Testis (tissue), 3 donors: ENCODE measurements around the gene GPC6. TPM values are rescaled to one million over a fixed set of nuclear protein-coding genes. Genes with fewer than 3 reads are reported as not detected.

Source experiments
- DNase-seq: peaks from one replicate; pipeline ENCODE4 v3.0.0-alpha.2; 2019
- H3K27ac ChIP-seq, 2 donors: fragments of 200-600 bp; sonication (generic); one replicate each; pipeline ENCODE4 v1.5.1; 2019
- H3K27me3 ChIP-seq: fragments of 200-600 bp; sonication (generic); one replicate; pipeline ENCODE4 v1.5.1; 2019
- H3K36me3 ChIP-seq: fragments of 200-600 bp; sonication (generic); one replicate; pipeline ENCODE4 v1.5.1; 2017; ENCODE audit warnings: low read depth; ENCODE audit errors: missing control alignments
- H3K4me1 ChIP-seq: fragments of 200-600 bp; sonication (generic); one replicate; pipeline ENCODE4 v1.5.1; 2019
- H3K4me3 ChIP-seq, 2 donors: fragments of 200-600 bp; sonication (generic); one replicate each; pipeline ENCODE4 v1.5.1; 2017 to 2019
- H3K9me3 ChIP-seq: fragments of 200-600 bp; sonication (generic); one replicate; pipeline ENCODE4 v1.5.1; 2017
- CTCF ChIP-seq, 3 experiments: fragments of 450-650 bp in 2 of 3; fragments of 200-600 bp in 1 of 3; sonication (generic) in 1 of 3; IDR thresholded peaks; one replicate each; pipeline ENCODE4 v1.5.1; 2016 to 2019; ENCODE audit warnings: antibody characterized with exemption in 3 of 3, mild to moderate bottlenecking in 2 of 3, moderate library complexity in 1 of 3
- POLR2A ChIP-seq: fragments of 450-650 bp; IDR thresholded peaks from one replicate; pipeline ENCODE4 v1.6.1; 2017; ENCODE audit warnings: antibody characterized with exemption, mild to moderate bottlenecking, moderate library complexity
- WGBS, 2 donors: methylation state at CpG; one replicate each; pipeline ENCODE4 v1.1.5; 2018; 5-methylcytosine and 5-hydroxymethylcytosine counted together
- intact Hi-C: fragments of 100-400 bp; cut with DNase I; formaldehyde crosslinking; loops from one replicate; pipeline ENCODE4 v1.15.1; 2023; ENCODE audit warnings: low total_unique reads
- polyA plus RNA-seq: library from polyadenylated mRNA; stranded (reverse); fragments of 350-450 nt; fragmentation: Illumina TruSeq; extraction: RNeasy Lipid Tissue Mini Kit (QIAGEN cat#74804); gene quantifications from one replicate; pipeline ENCODE4 v1.2.3, GENCODE V29; 2014; ENCODE audit warnings: low read depth, low replicate concordance; ENCODE audit not compliant: insufficient read depth
- total RNA-seq, 2 donors: library from RNA; depleted of rRNA; stranded (reverse); fragments of >200 nt; gene quantifications; one replicate each; pipeline ENCODE4 v1.2.3, GENCODE V29; 2016

The GPC6 gene
- total and polyA plus RNA-seq, 3 donors from 2014 or later, result 2.2 to 6.9 (median 4.3) TPM

GRCh38 chr13:93847162-93847561 lies 620.6 kb downstream of the GPC6 start:
- intact Hi-C loops, result no loop called here
- H3K9me3 ChIP-seq, result no peaks in the 10 kb centered on the region
- no peak overlapping the region for H3K27ac ChIP-seq
- TF ChIP-seq CTCF (IDR thresholded peaks at IDR 0.05) (no peak), POLR2A (no peak)
- no peaks in the 10 kb centered on the region for H3K27me3 ChIP-seq
- no peak for DNase-seq
- H3K4me1 ChIP-seq, result no peaks in the 10 kb centered on the region
- 82 to 92% methylated on average over 7 of the region's 7 CpGs for WGBS, 2 donors
- H3K4me3 ChIP-seq, result no peak overlapping the region
- H3K36me3 ChIP-seq, result no peaks in the 10 kb centered on the region

GRCh38 chr13:93848247-93848646 lies 621.6 kb downstream of the GPC6 start:
- no peak for TF ChIP-seq CTCF (IDR thresholded peaks at IDR 0.05)
- TF ChIP-seq POLR2A, result no peak
- Histone ChIP-seq H3K36me3 (no peaks in the 10 kb centered on the region), H3K27me3 (no peaks in the 10 kb centered on the region), H3K9me3 (no peaks in the 10 kb centered on the region), H3K27ac (no peak overlapping the region), H3K4me3 (no peak overlapping the region), H3K4me1 (no peaks in the 10 kb centered on the region)
- 65 to 68% methylated on average over 4 of the region's 4 CpGs for WGBS, 2 donors
- intact Hi-C loops, result no loop called here
- no peak for DNase-seq

- Histone ChIP-seq H3K9me3 (no peaks in the 10 kb centered on the region), H3K4me1 (no peaks in the 10 kb centered on the region), H3K4me3 (no peak overlapping the region), H3K27me3 (no peaks in the 10 kb centered on the region), H3K36me3 (no peaks in the 10 kb centered on the region), H3K27ac (no peak overlapping the region)
- 64 to 69% methylated on average over 2 of the region's 2 CpGs for WGBS, 2 donors
- intact Hi-C loops, result no loop called here
- TF ChIP-seq CTCF (IDR thresholded peaks at IDR 0.05) (no peak), POLR2A (no peak)
- no peak for DNase-seq
Measured at GRCh38 chr13:93851236-93851635, 624.6 kb downstream of the GPC6 start.

- intact Hi-C loops, result no loop called here
- Histone ChIP-seq H3K27me3 (no peaks in the 10 kb centered on the region), H3K4me3 (no peak overlapping the region), H3K27ac (no peak overlapping the region), H3K9me3 (no peaks in the 10 kb centered on the region), H3K4me1 (no peaks in the 10 kb centered on the region), H3K36me3 (no peaks in the 10 kb centered on the region)
- WGBS, 2 donors, result 81 to 91% methylated on average over 5 of the region's 5 CpGs
- no peak for DNase-seq
- TF ChIP-seq POLR2A (no peak), CTCF (IDR thresholded peaks at IDR 0.05) (no peak)
Measured at GRCh38 chr13:93853912-93854311, 627.3 kb downstream of the GPC6 start.

GRCh38 chr13:93857126-93857525 lies 630.5 kb downstream of the GPC6 start:
- Histone ChIP-seq H3K27ac (no peak overlapping the region), H3K27me3 (no peaks in the 10 kb centered on the region), H3K4me3 (no peak overlapping the region), H3K9me3 (no peaks in the 10 kb centered on the region), H3K4me1 (no peaks in the 10 kb centered on the region), H3K36me3 (no peaks in the 10 kb centered on the region)
- DNase-seq, result no peak
- intact Hi-C loops, result no loop called here
- TF ChIP-seq CTCF (IDR thresholded peaks at IDR 0.05) (no peak), POLR2A (no peak)
